Mesothelial cell of epicardium (in vitro differentiated cells): Measurements from ENCODE around the gene NXF1. TPM values are rescaled to one million over a fixed set of nuclear protein-coding genes. Genes with fewer than 3 reads are reported as not detected.
A peak's percentile ranks its signal among the peaks of the same experiment; 100 is the strongest.
"Not testable (repeated sequence)": the region's sequence is repeated elsewhere in the genome, so short reads cannot be mapped to it uniquely, and the experiment has no call there.

Experiments used
- DNase-seq, 2 experiments: peaks; one replicate each; pipeline ENCODE4 v3.0.0; 2021; ENCODE audit warnings: low spot score in 2 of 2; ENCODE audit not compliant: unreplicated experiment in 2 of 2
- H3K27ac Mint-ChIP-seq: 2 replicates; pipeline ENCODE4 v1.8.0; 2021; ENCODE audit warnings: mixed read lengths
- H3K27me3 Mint-ChIP-seq: 2 replicates; pipeline ENCODE4 v1.8.0; 2021; ENCODE audit warnings: low read depth, mixed read lengths
- H3K36me3 Mint-ChIP-seq: 2 replicates; pipeline ENCODE4 v1.8.0; 2021; ENCODE audit warnings: mixed read lengths
- H3K4me1 Mint-ChIP-seq: 2 replicates; pipeline ENCODE4 v1.8.0; 2021; ENCODE audit warnings: mixed read lengths
- H3K4me3 Mint-ChIP-seq: 2 replicates; pipeline ENCODE4 v1.8.0; 2021; ENCODE audit warnings: mild to moderate bottlenecking, moderate library complexity, mixed read lengths
- H3K9me3 Mint-ChIP-seq: 2 replicates; pipeline ENCODE4 v1.8.0; 2021; ENCODE audit warnings: mixed read lengths
- total RNA-seq: library from RNA; stranded (reverse); gene quantifications from 3 replicates; pipeline ENCODE4 v1.2.1, GENCODE V29; 2021
- TF ChIP-seq, protein P1 (sequence below): fragments of 200-600 bp; sonication (generic); IDR thresholded peaks from one replicate; pipeline ENCODE4 v1.5.0; 2021; ENCODE audit warnings: antibody characterized with exemption; ENCODE audit not compliant: unreplicated experiment

NXF1 gene
- total RNA-seq, 1 donor from 2014 or later, result 108 TPM

DNA sequence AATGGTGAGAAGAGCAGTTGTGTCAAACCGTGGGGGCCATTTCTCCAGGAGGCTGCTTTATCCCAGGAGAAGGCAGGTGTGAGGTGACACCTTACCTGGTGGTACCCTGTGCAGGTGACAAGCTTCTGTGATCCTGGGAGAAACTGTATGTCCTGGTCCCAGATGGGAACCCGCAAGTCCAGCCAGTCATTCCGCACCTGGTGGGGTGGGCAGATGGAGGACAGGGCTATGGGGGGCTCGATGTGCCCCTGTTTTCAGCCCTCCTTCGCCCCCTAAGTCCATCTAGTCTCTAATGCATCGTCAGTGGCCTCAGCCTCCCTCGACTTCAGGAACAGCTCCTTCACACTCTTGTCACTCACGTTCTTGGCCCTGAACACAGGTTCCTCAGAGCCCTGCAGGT, 30.1 kb upstream of the NXF1 start:
- Mint-ChIP-seq H3K9me3 (no peaks in the 10 kb centered on the region), H3K36me3 (peaks cover 10% of the 10 kb centered on the region), H3K4me1 (peaks cover 28% of the 10 kb centered on the region), H3K27ac (no peak overlapping the region), H3K27me3 (no peaks in the 10 kb centered on the region), H3K4me3 (no peak overlapping the region)
- DNase-seq, result no peak
- TF ChIP-seq, protein P1, sequence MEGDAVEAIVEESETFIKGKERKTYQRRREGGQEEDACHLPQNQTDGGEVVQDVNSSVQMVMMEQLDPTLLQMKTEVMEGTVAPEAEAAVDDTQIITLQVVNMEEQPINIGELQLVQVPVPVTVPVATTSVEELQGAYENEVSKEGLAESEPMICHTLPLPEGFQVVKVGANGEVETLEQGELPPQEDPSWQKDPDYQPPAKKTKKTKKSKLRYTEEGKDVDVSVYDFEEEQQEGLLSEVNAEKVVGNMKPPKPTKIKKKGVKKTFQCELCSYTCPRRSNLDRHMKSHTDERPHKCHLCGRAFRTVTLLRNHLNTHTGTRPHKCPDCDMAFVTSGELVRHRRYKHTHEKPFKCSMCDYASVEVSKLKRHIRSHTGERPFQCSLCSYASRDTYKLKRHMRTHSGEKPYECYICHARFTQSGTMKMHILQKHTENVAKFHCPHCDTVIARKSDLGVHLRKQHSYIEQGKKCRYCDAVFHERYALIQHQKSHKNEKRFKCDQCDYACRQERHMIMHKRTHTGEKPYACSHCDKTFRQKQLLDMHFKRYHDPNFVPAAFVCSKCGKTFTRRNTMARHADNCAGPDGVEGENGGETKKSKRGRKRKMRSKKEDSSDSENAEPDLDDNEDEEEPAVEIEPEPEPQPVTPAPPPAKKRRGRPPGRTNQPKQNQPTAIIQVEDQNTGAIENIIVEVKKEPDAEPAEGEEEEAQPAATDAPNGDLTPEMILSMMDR, result no peak

DNA sequence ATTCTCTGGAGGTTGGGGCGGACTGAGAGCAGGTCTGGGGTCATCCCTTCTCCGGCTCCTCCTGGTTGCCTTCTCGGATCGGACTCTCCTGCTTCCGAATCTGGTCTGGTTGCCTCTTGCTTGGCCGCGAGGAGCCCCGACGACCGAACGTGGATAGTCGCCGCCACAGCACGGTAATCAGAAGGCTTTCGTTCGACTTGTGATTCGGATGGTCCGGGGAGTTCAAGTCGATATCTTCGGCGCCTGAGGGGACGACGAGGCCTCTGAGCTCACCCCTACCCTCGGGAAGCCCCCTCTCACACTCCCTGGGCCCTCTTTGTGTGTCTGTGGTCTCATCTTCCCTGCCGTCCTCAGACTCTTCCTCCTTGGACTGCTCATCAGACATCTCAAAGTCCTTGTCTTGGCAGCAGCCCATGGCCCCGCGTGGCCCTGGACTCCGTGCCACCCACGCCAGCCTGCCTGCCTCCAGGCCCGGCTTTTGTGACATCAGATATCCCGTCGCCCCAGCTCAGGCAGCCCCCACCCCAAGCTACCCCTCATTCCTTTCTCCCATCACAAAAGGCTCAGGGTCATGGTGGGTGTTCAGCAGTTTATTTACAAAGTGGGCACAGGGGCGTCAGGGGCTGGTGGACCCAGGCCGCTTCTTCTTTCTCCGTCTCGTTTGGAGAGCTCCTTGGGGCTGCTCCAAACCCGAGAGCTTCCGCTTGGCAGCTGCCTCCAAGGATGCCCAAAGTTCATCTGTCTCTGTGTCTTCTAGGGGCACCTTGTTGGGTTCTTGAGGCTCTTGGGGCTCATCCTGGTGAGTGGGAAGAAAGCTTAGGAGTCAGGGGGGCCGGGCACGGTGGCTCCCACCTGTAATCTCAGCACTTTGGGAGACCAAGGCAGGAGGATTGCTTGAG, 27.3 kb upstream of the NXF1 start, which contains the start of gene TEX54:
TSS of gene TEX54 (minus strand) at position 506 of the 899 bp plus-strand sequence.
- TF ChIP-seq, protein P1, result no peak
- Mint-ChIP-seq H3K27ac (peak within 1 kb of the TSS; percentile 100), H3K4me1 (peaks cover 23% of the 10 kb centered on the region), H3K36me3 (peaks cover 11% of the 10 kb centered on the region), H3K9me3 (no peaks in the 10 kb centered on the region), H3K4me3 (peak within 1 kb of the TSS; percentile 95), H3K27me3 (no peaks in the 10 kb centered on the region)
- DNase-seq, result no peak

DNA sequence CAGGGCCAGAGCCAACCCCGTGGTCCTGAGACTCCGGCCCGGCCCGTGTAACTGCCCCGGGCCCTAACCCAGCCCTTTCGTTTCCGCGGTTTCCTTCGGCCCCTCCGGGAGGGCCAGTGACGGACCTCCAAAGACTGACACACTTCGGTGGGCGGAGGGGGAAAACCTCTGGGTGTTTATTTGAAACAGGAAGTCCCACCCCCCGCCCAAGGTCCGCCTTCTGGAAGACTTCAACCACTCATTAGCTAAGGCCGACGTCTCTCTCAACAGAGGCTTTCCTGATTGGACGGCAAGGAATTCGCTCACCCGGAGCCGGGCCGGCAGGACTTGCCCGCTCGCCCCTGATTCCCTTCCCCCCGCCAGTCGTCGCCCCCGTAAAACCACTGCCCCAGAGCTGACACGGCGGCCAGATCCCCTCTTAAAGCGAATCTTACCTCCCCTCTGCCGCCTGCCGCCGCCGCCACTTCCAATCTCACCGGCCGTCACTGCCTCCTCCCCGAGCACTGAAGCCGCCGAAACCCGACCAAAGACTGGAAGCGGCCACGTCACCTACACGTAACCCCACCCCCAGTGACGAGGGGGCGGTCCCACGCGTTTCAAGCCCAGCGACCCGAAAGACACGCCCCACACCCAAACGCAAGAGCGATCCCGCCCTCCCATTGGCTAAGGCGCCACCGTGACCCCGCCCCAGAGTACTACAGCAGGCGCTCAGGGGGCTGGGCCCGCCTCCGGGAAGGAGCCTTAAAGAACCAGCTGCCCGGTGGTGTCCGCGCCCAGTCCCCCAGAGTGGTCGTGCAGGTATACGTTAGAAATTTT, 26.5 kb upstream of the NXF1 start, which contains the start of gene STX5:
TSS of gene STX5 (minus strand) at position 532 of the 816 bp plus-strand sequence. CDS start 808 bp downstream, outside the sequence.
- H3K27me3 Mint-ChIP-seq, result no peaks in the 10 kb centered on the region
- TF ChIP-seq, protein P1, result no peak
- H3K9me3 Mint-ChIP-seq, result no peaks in the 10 kb centered on the region
- peaks cover 23% of the 10 kb centered on the region for H3K4me1 Mint-ChIP-seq
- H3K4me3 Mint-ChIP-seq, result peak within 1 kb of the TSS; percentile 95
- peak within 1 kb of the TSS; percentile 100 for H3K27ac Mint-ChIP-seq
- H3K36me3 Mint-ChIP-seq, result peaks cover 16% of the 10 kb centered on the region
- DNase-seq, result peak; percentile 98 to 99

DNA sequence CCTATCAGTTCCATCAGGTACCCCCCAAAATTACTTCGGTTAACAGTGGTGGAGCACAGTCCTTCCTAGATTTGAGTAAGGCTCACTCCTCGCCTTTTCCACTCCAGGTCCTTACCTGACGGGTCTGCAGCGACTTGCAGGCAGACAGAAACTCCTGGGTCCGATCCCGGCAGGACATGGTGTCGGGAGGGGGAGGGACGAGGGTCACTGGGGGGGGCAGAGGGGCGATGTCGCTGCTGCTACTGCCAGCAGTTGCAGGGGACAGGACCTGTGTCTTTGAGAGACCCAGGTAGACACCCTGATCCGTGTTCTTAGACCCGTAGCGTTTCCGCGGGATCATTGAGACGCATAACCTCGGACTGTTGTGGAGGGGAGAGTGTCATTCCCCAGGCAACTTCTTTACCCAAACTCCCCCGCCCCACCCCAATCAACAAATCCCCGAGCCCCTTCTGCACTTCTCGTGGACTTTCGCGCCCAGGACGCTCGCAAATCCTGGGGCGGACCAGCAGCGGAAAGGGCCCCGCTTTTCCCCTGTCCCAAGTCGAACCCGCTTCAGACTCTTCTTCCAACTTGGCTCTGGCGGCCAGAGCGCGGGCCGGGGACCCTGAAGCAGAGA, 25.8 kb upstream of the NXF1 start:
- DNase-seq, result no peak
- TF ChIP-seq, protein P1, result no peak
- Mint-ChIP-seq H3K36me3 (peaks cover 16% of the 10 kb centered on the region), H3K27me3 (no peaks in the 10 kb centered on the region), H3K9me3 (no peaks in the 10 kb centered on the region), H3K27ac (peak overlapping the region; percentile 100), H3K4me3 (peak overlapping the region; percentile 95), H3K4me1 (peaks cover 23% of the 10 kb centered on the region)

DNA sequence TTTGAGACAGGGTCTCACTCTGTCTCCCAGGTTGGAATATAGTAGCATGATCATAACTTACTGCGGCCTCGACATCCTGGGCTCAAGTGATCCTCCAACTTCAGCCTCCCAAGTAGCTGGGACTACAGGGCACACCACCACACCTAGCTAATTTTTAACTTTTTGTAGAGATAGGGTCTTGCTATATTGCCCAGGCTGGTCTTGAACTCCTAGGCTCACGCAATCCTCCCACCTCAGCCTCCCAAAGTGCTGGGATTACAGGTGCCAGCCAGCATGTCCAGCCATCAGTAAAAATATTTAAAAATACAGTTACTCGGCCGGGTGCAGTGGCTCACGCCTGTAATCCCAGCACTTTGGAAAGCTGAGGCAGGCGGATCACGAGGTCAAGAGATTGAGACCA, 22.9 kb upstream of the NXF1 start:
- H3K4me3 Mint-ChIP-seq, H3K9me3 Mint-ChIP-seq, H3K27me3 Mint-ChIP-seq, DNase-seq, H3K27ac Mint-ChIP-seq: not testable (repeated sequence)
- H3K36me3 Mint-ChIP-seq, result peaks cover 30% of the 10 kb centered on the region
- peaks cover 17% of the 10 kb centered on the region for H3K4me1 Mint-ChIP-seq
